OCI-LY3 (cell line): ENCODE results near the gene UNC13D.

Source experiments
- H2AFZ ChIP-seq: fragments of 200-600, 300-600 bp; shearing (Covaris generic); 2 replicates; pipeline ENCODE4 v1.6.0; 2014; ENCODE audit warnings: antibody characterized with exemption, low read depth, low read length
- H3K27ac ChIP-seq: fragments of 200-600, 300-600 bp; sonication (generic); 2 replicates; pipeline ENCODE4 v1.5.1; 2014; ENCODE audit warnings: mild to moderate bottlenecking, low read length, moderate library complexity, mixed read lengths
- H3K27me3 ChIP-seq: fragments of 200-600, 300-600 bp; sonication (generic); 2 replicates; pipeline ENCODE4 v1.6.1; 2014; ENCODE audit warnings: low read depth, low read length, mixed read lengths
- H3K36me3 ChIP-seq: fragments of 200-600, 300-600 bp; sonication (generic); replicated peaks from 2 replicates; pipeline ENCODE3; 2014; ENCODE audit warnings: low read depth, low read length, mixed read lengths
- H3K4me1 ChIP-seq: fragments of 300-600, 200-600 bp; sonication (generic); 2 replicates; pipeline ENCODE4 v1.6.1; 2014; ENCODE audit warnings: low read length, mixed read lengths
- H3K4me2 ChIP-seq: fragments of 200-600, 300-600 bp; sonication (generic); 2 replicates; pipeline ENCODE4 v1.6.1; 2014; ENCODE audit warnings: low read length, mixed read lengths
- H3K4me3 ChIP-seq: fragments of 300-600, 200-600 bp; sonication (generic); 2 replicates; pipeline ENCODE4 v1.5.1; 2014; ENCODE audit warnings: antibody characterized with exemption, mild to moderate bottlenecking, low read length, moderate library complexity
- H3K79me2 ChIP-seq: fragments of 300-600, 200-600 bp; shearing (Covaris generic); 2 replicates; pipeline ENCODE4 v1.6.1; 2014; ENCODE audit warnings: mild to moderate bottlenecking, low read length, mixed read lengths
- H3K9ac ChIP-seq: fragments of 300-600, 200-600 bp; shearing (Covaris generic); 2 replicates; pipeline ENCODE4 v1.6.0; 2014; ENCODE audit warnings: mild to moderate bottlenecking, low read length, moderate library complexity
- H3K9me3 ChIP-seq: fragments of 200-600, 300-600 bp; shearing (Covaris generic); 2 replicates; pipeline ENCODE4 v1.6.1; 2014; ENCODE audit warnings: low read length, mixed read lengths; ENCODE audit not compliant: insufficient read depth
- H4K20me1 ChIP-seq: fragments of 200-600, 300-600 bp; sonication (generic); 2 replicates; pipeline ENCODE4 v1.6.1; 2016; ENCODE audit warnings: low read length, mixed read lengths; ENCODE audit not compliant: insufficient read depth
- EZH2phosphoT487 ChIP-seq: fragments of 200-600 bp; shearing (Covaris generic); IDR thresholded peaks from 2 replicates; pipeline ENCODE4 v1.6.1; 2018; ENCODE audit warnings: antibody characterized with exemption, mixed run types, low read depth
- TF ChIP-seq, protein P1 (sequence below): fragments of 200-600, 300-600 bp; sonication (generic); IDR thresholded peaks from 2 replicates; pipeline ENCODE4 v1.5.1; 2014; ENCODE audit warnings: antibody characterized with exemption, low read length, low read depth

The UNC13D gene

DNA sequence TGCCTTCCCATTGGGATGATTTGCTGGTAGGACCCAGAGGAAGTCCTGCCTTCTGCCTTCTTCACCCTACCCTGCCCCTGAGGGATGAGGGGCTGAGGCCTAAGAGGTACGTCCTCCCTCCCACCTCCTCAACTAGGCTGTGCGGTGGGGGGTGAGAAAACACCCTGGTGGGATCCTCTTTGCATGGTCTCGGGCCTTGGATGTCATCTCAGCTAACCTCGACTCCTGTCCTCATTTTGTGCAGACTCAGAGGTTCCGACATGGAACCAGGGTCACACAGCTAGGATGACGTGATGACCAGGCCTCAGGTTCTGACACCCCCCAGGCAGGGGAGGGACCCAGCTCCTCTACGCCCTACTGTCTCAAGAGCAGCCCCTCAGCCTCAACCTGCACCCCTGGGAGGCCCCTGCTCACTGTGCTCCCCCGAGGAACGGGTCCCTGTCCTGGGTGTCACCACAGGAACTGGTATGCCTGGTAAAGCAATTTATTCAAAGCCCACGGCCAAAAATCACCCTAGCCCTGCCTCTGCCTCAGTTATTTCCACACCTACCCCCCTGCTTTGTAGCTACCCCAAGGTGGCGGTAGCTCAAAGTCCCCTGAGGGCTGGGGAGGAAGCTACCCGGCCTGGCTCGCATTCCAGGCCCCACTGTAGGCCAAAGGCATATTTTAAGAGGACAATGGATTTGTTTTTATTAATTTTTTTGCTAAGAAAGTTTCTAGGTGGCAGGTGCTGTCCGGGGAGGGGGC is 17.5 kb downstream of the UNC13D start:
- Histone ChIP-seq H2AFZ (no peak overlapping the region), H3K79me2 (no peaks in the 10 kb centered on the region), H3K36me3 (peaks cover 21% of the 10 kb centered on the region), H3K9me3 (no peaks in the 10 kb centered on the region), H3K4me1 (peaks cover 10% of the 10 kb centered on the region; the same call in 1 of the 2 replicates), H3K4me2 (no peak overlapping the region), H3K27ac (no peak overlapping the region), H4K20me1 (no peaks in the 10 kb centered on the region), H3K9ac (no peak overlapping the region), H3K4me3 (no peak overlapping the region), H3K27me3 (no peaks in the 10 kb centered on the region)
- TF ChIP-seq EZH2phosphoT487 = no peak
- TF ChIP-seq, protein P1, sequence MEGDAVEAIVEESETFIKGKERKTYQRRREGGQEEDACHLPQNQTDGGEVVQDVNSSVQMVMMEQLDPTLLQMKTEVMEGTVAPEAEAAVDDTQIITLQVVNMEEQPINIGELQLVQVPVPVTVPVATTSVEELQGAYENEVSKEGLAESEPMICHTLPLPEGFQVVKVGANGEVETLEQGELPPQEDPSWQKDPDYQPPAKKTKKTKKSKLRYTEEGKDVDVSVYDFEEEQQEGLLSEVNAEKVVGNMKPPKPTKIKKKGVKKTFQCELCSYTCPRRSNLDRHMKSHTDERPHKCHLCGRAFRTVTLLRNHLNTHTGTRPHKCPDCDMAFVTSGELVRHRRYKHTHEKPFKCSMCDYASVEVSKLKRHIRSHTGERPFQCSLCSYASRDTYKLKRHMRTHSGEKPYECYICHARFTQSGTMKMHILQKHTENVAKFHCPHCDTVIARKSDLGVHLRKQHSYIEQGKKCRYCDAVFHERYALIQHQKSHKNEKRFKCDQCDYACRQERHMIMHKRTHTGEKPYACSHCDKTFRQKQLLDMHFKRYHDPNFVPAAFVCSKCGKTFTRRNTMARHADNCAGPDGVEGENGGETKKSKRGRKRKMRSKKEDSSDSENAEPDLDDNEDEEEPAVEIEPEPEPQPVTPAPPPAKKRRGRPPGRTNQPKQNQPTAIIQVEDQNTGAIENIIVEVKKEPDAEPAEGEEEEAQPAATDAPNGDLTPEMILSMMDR = no peak

DNA sequence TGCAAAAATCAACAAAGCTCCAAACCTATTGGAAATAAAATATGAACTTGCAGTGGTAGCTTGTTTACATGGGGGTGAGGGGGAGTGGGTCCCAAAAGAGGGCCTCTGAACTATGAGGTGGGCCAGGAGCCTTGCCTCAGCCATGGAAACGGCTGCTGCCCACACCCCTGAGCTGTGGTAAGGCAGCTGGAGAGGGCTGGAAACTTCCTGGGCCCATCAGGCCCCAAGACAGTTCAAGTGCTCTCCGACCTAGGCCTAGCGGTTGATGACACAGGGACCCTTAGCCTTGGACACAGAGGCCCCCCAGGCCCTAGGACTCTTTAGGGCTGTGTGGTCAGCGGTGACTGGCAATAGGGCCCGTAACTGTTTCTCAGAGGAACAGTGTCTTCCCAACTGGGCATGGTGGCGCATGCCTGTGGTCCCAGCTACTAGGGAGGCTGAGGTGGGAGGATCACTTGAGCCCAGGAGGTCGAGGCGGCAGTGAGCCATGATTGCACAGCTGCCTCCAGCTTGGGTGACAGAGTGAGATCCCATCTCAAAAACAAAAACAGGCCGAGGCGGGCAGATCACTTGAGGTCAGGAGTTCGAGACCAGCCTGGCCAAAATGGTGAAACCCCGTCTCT is 18.3 kb downstream of the UNC13D start:
- peaks cover 26% of the 10 kb centered on the region for H3K36me3 ChIP-seq
- H3K9ac ChIP-seq = no peak overlapping the region
- H4K20me1 ChIP-seq = no peaks in the 10 kb centered on the region
- no peak overlapping the region for H3K4me2 ChIP-seq
- TF ChIP-seq, protein P1 = no peak
- TF ChIP-seq EZH2phosphoT487 = no peak
- H3K4me1 ChIP-seq = peaks cover 10% of the 10 kb centered on the region; the same call in 1 of the 2 replicates
- no peak overlapping the region for H2AFZ ChIP-seq
- H3K27ac ChIP-seq = no peak overlapping the region
- no peaks in the 10 kb centered on the region for H3K79me2 ChIP-seq
- no peaks in the 10 kb centered on the region for H3K9me3 ChIP-seq
- no peaks in the 10 kb centered on the region for H3K27me3 ChIP-seq
- H3K4me3 ChIP-seq = no peak overlapping the region

DNA sequence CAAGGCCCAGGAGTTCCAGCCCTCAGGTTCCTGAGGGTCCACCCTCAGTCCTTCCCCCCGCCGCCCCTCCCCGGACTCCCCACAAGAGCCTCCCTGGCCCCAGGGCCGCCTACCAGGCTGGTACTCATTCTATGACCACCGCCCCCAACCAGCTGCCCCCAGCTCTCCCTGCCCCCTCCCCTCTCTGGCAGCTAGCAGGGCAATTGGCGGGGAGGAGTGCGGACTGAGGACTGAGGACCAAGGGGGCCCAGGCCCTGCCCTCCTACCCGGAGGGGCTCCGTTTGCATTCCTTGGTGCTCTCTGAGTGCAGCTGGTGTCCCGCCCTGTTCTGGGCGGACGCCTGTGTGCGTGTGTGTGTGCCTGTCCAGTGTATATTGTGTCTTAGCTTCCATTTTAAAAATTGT is 19.1 kb downstream of the UNC13D start:
- H3K27me3 ChIP-seq = no peaks in the 10 kb centered on the region
- H3K36me3 ChIP-seq = peaks cover 25% of the 10 kb centered on the region
- H3K9me3 ChIP-seq = no peaks in the 10 kb centered on the region
- H2AFZ ChIP-seq = no peak overlapping the region
- no peaks in the 10 kb centered on the region for H3K79me2 ChIP-seq
- no peak overlapping the region for H3K4me3 ChIP-seq
- no peak overlapping the region for H3K9ac ChIP-seq
- peaks cover 10% of the 10 kb centered on the region; the same call in 1 of the 2 replicates for H3K4me1 ChIP-seq
- no peak overlapping the region for H3K4me2 ChIP-seq
- TF ChIP-seq EZH2phosphoT487 = no peak
- TF ChIP-seq, protein P1 = no peak
- H3K27ac ChIP-seq = no peak overlapping the region
- no peaks in the 10 kb centered on the region for H4K20me1 ChIP-seq

DNA sequence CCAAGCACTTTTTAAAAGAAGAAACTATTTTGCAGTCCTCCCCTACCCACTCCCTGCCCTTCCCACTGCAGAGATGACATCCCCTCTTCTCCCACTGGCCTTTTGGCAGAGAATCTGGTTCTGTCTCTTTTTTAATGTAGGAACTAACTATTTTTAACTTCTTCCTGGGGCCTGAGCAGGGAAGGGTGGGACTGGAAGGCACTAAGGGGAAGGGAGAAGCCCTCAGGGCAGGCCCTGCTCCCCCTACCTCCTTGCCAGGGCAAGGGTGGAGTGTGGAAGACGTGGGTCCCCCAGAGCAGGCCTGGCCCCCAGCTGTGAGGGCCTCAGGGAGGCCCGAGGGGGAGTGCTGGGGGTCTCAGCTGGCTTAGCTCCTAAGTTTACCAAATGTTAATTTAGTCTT is 19.5 kb downstream of the UNC13D start:
- H3K4me3 ChIP-seq = no peak overlapping the region
- H3K27ac ChIP-seq = no peak overlapping the region
- H3K9ac ChIP-seq = no peak overlapping the region
- H3K36me3 ChIP-seq = peaks cover 23% of the 10 kb centered on the region
- H3K79me2 ChIP-seq = no peaks in the 10 kb centered on the region
- H2AFZ ChIP-seq = no peak overlapping the region
- no peaks in the 10 kb centered on the region for H3K9me3 ChIP-seq
- TF ChIP-seq, protein P1 = no peak
- TF ChIP-seq EZH2phosphoT487 = no peak
- H3K4me2 ChIP-seq = no peak overlapping the region
- no peaks in the 10 kb centered on the region for H4K20me1 ChIP-seq
- no peaks in the 10 kb centered on the region for H3K27me3 ChIP-seq
- peaks cover 10% of the 10 kb centered on the region; the same call in 1 of the 2 replicates for H3K4me1 ChIP-seq
